Stimulated activated CD4-positive, alpha-beta T cell treated with anti-CD3 and anti-CD28 coated beads, Interleukin-15, amount 100 ng/mL, for 48 hours (primary cell): Measurements from ENCODE around the gene PDIA4.
"Not testable (repeated sequence)": the region's sequence is repeated elsewhere in the genome, so short reads cannot be mapped to it uniquely, and the experiment has no call there.

Experiments
- DNase-seq, 2 donors: peaks; one replicate each; pipeline ENCODE4 v3.0.0-alpha.2; 2020; ENCODE audit warnings: low read depth in 2 of 2

Gene PDIA4

DNA sequence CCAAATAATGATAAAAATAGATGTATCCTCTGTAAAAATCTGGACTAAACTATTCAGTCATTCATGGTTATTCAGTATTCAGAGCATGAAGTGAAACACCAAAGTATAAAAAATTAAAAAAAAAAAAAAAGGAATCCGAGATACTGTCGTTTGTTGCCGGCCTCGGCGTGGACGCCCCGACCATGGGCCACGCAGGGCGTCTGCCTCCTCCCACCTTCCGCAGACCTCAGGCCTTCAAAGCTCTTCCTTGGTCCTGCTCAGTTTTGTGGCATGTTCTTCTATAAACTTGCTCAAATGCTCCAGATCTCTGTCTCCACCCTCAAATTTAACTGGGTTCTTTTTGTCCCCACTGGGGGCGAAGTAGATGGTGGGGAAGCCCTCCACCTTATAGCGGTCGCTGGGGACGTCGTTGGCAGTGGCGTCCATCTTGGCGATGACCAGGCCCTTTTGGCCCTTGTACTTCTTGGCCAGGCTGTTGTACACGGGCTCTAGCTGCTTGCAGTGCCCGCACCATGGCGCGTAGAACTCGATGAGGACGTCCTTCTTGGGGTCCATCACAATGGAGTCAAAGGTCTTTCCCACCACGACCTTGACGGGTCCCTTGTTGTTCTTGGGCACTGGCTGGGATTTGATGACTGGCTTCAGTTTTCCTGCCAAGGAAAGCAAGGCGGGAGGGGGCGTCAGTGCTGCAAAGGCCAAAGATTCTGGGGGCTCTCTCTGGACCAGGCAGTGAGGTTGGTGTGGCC lies 24.6 kb downstream of the PDIA4 start:
- DNase-seq: no peak

DNA sequence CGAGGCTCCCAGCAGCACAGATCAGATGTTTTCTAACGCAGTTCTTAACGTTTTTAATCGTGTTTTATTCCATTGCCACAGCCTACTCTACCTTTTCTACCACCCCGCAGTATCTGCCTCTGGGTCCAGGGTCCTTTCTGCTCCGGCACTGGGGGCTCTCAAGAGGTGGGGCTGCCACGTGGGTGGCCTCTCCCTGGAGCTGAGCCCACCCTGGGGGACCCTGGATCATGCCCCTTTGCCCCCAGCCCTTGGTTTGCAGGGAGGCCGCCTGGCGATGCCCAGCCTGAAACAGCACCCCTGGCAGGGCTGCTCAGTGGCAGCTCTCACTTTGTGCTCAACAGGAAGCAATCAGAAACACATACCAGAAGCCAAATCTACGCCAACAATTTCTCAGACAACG lies 25.3 kb downstream of the PDIA4 start:
- DNase-seq: no peak

DNA sequence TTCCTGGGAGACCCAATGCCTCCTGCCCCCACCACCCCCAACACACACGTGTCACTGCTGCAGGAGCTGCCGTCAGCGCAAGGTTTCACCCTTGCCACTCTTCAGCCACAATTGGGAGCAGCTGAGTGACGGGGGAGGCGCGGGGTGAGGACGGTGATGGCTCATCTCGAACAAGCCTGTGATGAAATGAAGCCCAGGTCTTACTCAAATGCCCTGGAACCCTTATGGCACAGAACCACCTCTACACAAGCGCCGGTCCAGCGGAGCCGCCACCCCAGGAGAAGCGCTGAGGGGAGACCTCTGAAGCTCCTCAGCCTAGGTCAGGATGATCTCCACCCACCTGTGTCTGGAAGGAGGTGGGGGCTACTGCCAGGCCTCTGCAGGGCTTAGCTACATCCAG lies 25.7 kb downstream of the PDIA4 start:
- no peak for DNase-seq

DNA sequence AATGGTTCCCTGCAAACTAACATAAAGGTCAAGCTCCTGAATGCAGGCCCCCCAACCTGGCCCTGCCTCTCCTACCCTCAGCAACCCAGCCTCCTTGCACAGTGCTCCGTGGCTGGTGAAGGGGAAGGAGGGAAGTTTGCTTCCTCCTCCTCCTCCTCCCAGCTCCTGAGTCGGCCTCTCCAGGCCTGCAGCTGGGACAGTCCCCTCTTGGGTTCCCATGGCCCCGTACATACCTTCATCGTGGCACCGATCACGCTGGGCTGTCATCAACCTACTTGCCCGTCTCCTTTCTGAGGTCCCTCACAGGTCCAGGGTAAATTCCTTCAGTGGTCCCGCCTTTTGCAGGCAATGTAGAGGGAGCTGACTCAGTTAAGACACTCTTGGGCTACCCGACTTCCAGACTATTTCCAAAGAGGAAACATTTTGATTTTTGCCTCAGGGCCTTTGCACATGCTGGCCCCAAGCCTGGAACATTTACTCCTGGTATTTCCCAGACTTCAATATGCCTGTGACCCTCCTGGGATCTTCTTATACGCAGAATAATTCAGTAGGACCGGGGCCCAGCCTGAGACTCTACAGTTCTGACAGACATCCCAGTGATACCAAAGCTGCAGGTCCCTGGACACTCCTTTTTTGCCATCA lies 26.8 kb downstream of the PDIA4 start:
- no peak for DNase-seq

DNA sequence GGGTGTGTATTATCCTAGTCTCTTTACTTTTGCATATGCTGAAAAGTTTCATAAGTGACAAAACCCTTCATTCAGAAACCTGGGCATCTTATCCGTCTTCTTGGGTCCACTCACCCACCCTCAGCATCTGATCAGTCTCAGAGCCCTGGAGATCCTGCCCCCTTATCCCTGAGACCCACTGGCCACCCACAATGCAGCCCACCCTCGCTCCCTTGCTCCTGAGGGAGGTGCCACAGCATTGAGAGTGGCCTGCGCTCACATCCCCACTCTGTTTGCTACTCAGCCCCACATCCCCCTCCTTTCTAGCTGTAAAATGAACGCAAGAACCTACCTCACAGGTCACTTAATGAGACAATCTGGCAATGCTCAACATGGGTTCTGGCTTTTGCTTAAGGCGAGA lies 27.3 kb downstream of the PDIA4 start:
- no peak for DNase-seq

DNA sequence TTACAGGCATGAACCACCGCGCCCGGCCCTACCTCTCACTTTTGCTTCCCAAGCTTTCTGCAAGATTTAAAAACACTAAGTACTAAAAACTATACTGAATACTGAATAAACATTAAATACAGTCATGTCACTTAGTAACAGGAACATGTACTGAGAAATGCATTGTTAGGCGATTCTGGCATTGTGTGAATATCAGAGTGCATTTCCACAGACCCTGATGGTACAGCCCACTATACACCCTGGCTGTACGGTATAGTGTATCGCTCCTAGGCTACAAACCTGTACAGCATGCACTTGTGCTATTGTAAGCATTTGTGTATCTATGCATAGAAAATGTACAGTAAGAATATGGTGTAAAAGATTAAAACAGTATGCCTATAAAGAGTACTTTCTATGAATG lies 29.1 kb downstream of the PDIA4 start:
- DNase-seq: no peak

DNA sequence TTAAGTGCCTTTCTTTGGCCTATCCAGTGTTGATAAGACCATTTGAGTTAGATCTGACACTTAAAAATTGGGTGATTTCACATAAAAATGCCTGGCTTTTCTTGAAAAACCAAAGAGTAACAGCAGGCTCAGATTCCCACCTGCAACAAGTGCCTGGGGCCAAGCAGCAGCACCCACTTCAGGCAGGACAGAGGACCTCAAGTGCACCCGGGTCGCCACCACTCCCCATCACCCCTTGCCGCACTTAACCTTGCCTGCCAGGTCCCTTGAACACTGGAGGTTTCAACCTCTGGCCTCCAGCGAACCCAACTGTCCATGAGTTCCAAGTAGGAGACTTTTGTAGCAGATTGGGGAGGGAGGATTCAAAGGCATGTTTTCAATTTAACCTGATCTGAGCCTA lies 30.8 kb downstream of the PDIA4 start:
- no peak for DNase-seq

DNA sequence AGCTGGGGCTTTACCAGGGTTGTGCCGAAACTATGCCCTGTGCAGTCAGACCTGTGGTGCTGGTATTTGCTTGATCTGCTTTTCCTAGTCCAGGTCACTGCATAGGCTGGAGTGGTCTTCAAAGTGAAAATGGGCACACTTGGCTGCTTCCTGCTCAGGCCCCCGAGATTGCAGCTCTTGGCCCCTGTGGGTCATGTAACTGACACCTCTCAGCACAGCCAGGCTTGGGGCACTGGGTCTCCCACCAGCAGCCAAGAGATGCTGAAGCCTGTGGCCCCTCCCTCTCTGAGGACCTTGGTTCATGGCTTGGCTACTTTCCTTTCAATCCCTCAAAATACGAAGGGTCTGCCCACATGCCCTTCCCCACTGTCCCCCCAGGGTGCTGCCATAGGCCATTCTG lies 33.7 kb downstream of the PDIA4 start:
- DNase-seq: no peak

DNA sequence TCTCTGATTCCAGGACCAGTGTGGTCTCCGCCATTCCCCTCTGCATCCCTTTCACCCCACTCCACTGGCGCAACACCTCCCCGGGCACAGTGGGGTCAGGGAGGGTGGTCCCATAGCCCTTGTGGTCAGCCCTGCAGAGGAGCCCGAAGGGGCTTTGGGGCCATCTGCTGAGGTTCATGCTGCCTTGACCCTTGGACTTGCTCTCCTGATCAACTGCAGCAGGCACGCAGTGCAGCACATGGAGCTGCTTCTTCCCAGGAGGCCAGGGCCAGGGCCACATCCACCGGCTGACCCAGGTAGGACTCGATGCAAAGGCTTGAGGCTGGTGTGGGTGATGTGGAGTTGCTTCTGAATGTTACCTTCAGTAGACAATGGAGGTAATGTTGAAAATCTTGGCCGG lies 35.1 kb downstream of the PDIA4 start:
- no peak for DNase-seq

DNA sequence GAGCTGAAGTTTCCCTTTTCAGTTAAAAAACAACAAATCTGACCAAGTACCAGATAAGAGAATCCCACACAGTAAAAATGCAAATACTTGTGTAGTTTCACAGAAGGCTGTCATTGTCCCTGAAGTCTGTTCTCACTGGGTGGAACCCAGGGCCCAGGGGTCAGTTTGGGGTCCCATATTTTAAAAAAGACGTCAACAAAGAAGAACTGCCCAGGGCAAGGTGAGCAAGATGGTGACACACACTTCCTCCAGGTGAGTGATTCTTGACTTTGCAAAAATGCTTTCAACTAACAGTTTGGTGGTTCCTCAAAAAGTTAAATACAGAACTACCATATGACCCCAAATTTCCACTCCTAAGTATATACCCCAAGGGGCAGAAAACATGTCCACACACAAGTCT lies 36.8 kb downstream of the PDIA4 start:
- no peak for DNase-seq

DNA sequence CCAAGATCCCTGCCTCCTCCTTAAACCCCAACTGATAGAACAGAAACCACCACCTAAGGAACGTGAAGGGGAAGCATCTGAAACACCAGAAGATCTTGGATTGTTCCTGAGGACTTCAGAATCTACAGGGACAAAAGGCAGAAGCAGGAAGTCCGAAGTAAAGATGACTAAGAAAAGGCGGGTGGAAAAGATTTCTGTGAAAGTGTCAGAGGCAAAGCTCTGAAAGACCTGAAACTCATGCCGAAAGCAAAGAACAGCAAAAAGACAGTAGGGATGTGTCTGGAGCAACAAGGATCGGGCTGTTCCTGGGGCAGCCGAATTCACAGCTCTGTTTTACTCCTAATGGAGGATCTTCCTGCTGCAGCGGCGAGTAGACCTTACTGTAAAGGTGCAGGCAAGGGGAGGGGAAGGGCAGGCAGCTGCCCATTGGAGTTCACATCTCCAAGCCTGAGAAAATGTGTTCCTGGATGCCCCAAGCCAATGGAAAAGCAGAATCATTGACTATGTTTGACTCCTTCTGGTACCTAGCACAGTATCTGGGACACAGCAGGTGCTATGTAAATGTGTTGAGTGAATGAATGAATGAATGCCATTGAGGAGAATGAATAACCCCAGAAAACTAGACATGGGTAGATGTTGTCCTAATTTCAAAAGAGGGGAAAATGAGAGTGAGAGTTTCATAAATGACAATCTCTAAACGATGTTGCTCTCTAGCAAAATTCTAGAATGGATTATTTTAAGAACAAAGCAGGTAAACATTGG lies 40.4 kb downstream of the PDIA4 start:
- DNase-seq: no peak

DNA sequence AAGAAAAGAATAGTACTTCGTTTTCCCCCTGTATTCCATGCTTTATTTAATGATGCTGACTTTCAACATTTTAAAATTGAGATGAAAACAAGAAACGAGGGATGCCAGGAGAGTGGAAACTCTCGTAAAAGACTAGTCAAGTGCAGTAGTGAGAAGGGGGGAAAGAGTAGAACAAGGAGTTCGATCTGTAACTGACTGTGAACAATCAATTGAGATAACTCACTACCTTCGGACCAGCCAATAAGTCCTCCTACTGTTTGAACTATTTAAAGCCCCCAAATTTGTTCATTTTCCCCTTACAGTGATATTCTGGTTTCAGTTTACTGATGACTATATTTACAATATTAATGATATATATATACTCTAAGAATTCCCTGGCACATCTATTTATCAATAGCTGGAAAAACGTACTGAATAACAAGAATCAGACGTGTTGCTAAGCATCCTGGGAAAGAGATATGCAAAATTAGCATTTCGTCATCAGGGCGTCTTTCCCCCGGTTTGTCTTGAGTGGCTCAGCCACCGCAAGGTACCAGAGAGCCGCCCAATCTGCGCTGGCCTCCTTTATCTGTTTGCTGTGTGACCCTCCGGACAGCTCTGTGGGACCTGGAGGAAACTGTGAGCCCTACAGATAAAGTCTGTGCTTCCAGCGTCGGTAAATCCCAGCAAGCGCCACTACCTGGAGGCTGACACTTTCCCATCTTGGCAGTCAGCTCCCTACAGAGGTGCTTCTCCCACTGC lies 41.1 kb downstream of the PDIA4 start:
- DNase-seq: peak; percentile 72 to 77

DNA sequence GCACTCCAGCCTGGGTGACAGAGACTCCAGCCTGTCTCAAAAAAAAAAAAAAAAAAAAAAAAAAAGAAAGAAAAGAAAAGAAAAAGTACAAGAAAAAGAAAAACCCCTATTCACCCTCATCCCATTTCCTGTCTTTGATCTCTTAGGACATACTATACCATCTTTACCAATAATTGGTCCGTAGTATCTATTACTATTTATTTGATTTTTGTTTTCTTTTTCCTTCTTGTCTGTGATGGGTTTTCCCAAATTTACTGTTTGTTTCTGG lies 41.6 kb downstream of the PDIA4 start:
- DNase-seq: no peak

DNA sequence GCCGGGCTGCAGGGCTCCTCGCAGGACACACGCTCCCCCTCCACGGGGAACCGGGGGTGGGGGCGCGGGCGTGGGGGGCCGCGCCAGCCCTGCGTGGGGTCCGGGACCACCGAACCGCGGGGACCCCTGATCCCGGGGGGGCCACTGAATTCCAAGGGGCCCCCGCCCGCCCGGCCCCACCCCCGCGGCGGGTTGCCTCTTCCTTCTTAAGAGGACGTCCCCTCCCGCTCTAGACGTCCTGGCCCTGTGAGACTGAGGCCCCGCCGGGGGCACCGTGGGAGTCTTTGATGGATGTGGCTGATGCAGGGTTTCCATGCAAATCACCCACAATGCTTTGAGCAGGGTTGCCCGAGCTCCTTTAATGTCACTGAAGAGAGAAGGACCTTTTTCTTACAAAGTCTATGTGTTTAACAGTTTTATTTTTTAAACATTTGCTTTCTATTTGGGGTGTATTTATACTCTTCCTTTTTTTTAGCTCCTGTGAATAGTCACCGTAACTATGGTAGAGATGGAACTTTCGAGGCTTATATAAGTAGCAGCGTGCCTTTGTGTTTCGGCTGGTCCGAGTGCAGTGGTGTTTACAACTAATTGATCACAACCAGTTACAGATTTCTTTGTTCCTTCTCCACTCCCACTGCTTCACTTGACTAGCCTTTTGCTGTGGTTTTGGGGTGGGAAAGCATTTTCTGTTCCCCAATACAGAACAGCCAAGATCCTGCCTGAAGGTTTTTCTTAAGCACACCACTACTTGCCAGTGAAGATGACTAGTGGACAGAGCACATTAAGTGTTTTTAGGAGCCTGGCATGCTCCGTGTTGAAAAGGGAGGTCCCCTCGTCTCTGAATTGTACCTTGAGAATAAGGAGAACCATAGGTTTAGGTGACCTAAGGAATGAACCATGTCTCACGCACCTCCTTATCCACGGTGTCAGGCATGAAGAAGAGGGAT lies 44.8 kb downstream of the PDIA4 start:
- DNase-seq: peak; percentile 79 to 85

DNA sequence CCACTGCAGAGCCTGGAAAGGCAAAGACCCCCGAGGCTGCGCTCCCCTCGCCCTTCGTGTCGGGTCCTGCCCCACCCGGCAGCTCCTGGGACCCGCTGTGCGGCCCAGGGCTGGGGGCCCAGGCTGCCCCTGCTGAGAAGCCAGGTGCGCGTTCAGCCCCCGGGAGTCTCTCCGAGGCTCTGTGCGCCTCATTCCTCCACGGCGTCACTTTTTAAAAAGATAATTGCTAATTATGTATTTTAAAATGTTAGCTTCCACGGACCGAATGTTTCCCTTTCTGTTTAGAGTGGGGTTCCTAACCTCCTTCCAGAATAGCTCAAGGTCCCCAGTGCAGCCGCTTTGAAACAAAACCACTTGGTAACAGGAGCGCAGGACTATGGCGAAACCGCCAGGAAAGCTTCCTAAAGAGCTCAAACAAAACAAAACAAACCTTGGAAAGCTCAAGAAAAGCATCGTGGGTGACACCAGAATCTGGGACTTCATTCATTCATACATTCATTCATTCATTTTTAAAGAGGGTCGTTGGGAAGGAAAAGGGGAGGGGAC lies 45.6 kb downstream of the PDIA4 start:
- DNase-seq: no peak

DNA sequence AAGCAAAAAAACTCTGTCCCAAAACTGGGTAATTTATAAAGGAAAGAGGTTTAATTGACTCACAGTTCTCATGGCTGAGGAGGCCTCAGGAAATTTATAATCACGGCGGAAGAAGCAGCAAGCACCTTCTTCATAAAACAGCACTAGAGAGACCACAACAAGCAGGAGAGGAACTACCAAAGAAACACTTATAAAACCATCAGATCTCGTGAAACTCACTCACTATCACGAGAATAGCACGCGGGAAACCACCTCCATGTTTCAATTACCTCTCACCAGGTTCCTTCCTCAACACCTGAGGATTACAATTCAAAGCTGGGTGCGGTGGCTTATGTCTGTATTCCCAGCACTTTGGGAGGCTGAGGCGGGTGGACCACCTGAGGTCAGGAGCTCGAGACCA lies 48.5 kb downstream of the PDIA4 start:
- DNase-seq: no peak

DNA sequence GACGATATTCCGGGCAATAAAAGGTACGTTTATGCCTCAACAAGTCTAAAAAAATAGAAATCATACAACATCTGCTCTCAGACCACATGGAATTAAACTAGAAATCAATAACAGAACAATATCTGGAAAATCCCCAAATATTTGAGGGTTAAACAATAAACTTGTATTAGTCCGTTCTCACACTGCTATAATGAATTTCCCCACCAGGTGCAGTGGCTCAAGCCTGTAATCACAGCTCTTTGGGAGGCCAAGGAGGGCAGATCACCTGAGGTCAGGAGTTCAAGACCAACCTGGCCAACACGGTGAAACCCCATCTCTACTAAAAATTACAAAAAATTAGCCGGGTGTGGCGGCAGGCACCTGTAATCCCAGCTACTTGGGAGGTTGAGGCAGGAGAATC lies 49.2 kb downstream of the PDIA4 start:
- not testable (repeated sequence) for DNase-seq

DNA sequence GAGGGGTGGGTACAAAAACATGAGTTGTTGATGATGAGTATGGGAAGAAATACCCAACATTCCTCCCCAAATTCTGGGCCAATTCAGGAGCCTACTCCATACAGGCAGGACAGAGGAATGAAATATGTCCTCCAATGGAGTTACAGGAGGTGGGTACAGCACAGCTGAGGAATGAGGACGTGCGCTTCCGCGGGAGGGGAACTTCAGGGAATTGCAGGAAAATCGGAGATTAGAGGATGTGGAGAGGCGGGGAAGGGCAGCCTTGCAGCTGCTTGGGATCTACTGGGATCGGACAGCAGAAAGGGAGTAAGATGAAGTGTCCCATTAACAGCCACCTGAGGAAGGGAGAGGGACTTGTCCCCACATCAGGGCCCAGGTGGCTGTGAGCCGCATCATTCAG lies 50.2 kb downstream of the PDIA4 start:
- DNase-seq: no peak

DNA sequence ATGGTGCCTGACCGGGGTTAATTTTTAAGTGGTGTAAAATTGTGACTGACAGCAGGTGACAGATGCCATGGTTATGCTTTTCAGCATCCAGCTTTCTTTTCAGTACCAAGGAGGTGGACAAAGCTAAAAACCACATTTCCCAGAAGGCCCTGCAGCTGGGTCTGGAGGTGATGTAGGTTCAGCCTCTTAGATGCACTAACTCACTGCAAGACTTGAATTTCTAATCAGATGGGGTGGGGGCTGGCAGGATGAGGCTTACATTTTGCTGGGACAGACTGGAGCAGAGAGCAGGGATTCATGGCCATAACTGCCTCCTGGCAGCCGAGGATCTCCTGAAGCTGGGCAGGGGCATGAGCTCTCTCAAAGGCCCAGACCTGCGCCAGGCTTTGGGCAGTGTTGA lies 52.4 kb downstream of the PDIA4 start:
- DNase-seq: no peak

DNA sequence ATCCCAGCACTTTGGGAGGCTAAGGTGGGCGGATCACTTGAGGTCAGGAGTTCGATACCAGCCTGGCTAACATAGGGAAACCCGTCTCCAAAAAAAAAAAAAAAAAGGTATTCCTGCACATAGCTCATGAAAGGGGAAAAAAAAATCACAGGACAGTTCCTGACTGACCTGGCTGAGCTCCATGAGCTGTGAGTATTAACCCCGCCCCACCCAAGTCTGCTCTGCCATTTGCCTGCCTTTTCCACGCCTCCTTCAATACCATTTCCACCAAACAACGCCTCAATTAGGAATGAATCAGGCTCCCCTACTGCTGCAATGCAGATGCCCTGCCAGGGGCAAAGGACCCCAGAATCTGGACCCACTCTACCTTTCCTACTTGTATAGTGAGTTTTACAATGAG lies 55.0 kb downstream of the PDIA4 start:
- no peak for DNase-seq

DNA sequence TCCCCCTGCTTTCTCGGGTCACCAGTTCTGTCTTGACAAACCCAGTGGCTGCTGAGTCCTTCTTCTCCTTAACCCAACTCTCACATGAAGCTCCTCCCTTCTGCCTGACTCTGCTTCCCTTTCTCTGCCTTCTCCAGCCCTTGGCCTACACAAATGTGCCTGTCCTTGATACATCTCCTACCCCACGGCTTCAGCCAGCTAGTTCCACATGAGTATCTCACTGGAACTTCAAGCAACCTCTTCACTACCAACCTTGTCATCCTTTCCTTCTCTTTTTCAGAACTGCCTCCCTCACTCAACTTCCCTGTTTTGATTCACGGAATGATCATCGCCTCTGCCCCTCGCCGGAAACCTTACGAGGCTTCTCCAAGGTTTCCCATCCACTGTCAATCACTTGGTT lies 55.9 kb downstream of the PDIA4 start:
- no peak for DNase-seq
